LNCaP clone FGC (cell line): ENCODE results near the gene SGMS1.

ENCODE experiments used
- DNase-seq: peaks from one replicate; pipeline ENCODE4 v3.0.0-alpha.2; 2011; ENCODE audit warnings: low read depth
- H3K4me3 ChIP-seq: 2 replicates; pipeline ENCODE4 v1.5.1; 2011; ENCODE audit warnings: mild to moderate bottlenecking, low read depth, low read length, control low read depth
- CTCF ChIP-seq: IDR thresholded peaks from 2 replicates; pipeline ENCODE4 v1.5.1; 2012; ENCODE audit warnings: mild to moderate bottlenecking; ENCODE audit not compliant: control insufficient read depth, insufficient read depth; ENCODE audit errors: extremely low read depth

The SGMS1 gene

DNA sequence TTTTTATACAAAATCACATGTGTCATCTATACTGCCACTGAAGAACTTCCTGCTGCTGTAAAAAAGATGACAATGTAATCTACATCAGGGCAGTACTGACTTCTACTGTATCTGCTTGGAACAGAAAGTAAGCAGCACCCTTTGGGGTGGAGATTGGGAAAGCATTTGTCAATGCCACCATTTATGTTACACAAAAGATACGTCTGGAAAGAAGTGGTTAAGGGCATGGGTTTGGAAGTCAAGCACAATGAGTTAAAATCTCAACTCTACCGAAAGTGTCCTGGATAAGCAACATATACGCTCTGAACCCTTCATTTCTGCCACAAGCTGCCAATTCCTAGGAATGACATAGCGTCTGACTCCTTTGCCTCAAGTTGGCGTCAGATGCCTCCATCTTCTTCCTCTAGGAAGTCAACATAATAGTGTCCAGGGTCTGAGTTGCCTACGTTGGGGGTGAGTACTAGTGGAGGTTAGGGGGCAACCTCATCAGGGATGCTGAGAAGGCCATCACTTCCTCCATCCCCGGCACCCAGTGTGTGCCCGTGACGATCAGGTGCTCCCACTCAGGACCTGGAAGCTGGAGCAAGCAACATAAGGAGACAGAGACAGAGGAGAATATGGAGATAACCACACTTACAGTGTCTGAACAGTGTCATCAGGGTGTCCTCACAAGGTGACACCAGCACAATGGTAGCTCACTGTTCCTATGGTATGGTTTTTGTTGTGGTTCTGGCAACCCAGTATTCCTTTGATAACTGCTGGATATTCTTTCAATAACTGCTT, 58.3 kb downstream of the SGMS1 start:
- TF ChIP-seq CTCF: no peak
- DNase-seq: no peak
- H3K4me3 ChIP-seq: no peak overlapping the region

DNA sequence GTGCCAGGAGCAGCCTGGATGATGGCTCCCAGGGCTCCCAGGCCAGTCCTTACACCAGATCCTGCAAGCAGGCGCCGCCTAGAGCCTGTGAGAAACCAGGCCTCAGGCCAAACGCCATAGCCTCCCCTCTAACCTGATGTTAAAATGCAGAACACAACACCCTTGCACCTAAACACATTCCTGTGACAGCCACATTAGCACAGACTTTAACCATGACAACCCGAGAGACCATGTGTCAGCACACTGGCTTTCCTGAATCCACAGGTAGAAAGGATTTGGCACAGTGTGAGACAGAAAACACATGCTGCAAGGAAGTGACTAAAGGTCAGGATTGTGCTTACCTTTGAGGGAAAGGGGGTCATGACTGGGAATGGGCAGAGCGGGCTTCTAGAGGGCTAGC, 59.9 kb downstream of the SGMS1 start:
- TF ChIP-seq CTCF: no peak
- no peak for DNase-seq
- no peak overlapping the region for H3K4me3 ChIP-seq

DNA sequence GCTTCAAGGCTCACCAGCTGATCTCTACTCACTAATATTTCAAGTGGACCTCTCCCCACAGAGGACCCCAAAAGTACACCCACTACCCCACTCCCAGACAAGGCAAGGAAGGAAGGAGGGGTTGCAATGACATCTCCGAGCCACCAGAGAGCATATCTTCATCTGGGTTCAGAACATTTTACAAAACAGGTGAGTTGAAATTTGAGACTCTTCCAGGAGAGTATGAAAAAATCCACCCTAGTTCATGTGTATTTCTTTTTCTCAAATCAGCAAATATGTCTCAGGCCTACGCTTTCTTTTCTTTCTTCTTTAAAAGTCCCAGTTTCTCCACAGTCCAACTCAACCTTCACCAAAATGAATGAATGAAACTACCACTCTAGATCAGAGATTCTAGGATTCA, 61.9 kb downstream of the SGMS1 start:
- no peak for DNase-seq
- H3K4me3 ChIP-seq: no peak overlapping the region
- TF ChIP-seq CTCF: peak; percentile 55

GRCh38 chr10:50561266-50561665, 62.5 kb downstream of the SGMS1 start:
- DNase-seq: peak; percentile 76
- no peak for TF ChIP-seq CTCF

DNA sequence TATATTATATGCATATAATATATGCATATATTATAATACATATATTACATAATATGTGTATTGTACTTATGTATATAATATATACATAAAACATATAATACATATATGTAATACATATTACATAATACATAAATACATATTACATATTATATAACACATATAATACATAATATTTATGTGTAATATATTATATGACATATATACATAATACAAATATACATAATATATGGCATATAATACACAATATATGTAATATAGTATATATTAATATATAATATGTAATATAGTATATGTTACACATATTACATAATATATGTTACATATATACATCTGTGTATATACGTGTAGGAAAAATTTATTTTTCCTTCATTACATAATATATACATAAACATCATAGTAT, 63.4 kb downstream of the SGMS1 start:
- no peak for DNase-seq
- no peak for TF ChIP-seq CTCF
- no peak overlapping the region for H3K4me3 ChIP-seq

More at GRCh38 chr10:50561266-50561665, 62.5 kb downstream of the SGMS1 start:
- H3K4me3 ChIP-seq: no peak overlapping the region

- no peak for DNase-seq
- TF ChIP-seq CTCF: no peak
- H3K4me3 ChIP-seq: no peak overlapping the region
These were observed 65.4 kb downstream of the SGMS1 start for GRCh38 chr10:50558371-50558770.
